K562 (cell line): Measurements from ENCODE around the gene MYADM. TPM values are rescaled to one million over a fixed set of nuclear protein-coding genes. Genes with fewer than 3 reads are reported as not detected.

ENCODE experiments used
- ATAC-seq: fragments of 200-7000 bp; cut with Tn5 transposase; 3 replicates; pipeline ENCODE4 v1.9.1; 2020; ENCODE audit warnings: moderate library complexity
- BruUV-seq: library from RNA; stranded (reverse); fragments of 400-500 nt; replicated peaks from 2 replicates; lab custom pipeline; 2021; lab: Mats Ljungman, UMichigan
- CTCF ChIA-PET: fragments of 300-600 bp; formaldehyde crosslinking; extraction: SDS; loops from one replicate; lab custom pipeline; 2021; ENCODE audit warnings: low intra/inter-chr PET ratio; lab: Yijun Ruan, JAX
- POLR2A ChIA-PET: fragments of 300-600, 350-650 bp; sonication (Branson Sonifier 250); formaldehyde crosslinking; extraction: SDS; loops from one replicate; lab custom pipeline; 2021; ENCODE audit warnings: antibody characterized with exemption, inconsistent platforms; lab: Yijun Ruan, JAX
- DNase-seq, 4 experiments: peaks; one replicate each; pipeline versions ENCODE4 v3.0.0 to v3.0.0-alpha.2; 2011 to 2018; ENCODE audit warnings: low spot score in 3 of 4, mixed read lengths in 3 of 4; ENCODE audit errors: extremely low read depth in 1 of 4
- FAIRE-seq: peaks from 2 replicates; lab custom pipeline; 2011; peaks lifted over from hg19 to GRCh38; lab: Jason Lieb, UNC
- H2AFZ ChIP-seq: 2 replicates; pipeline ENCODE4 v1.6.0; 2011; ENCODE audit warnings: low read depth, low read length, control low read depth, inconsistent platforms
- H3K27ac ChIP-seq: fragments of 200-600 bp; 3 replicates; pipeline ENCODE4 v1.8.0; 2011; ENCODE audit warnings: low read depth, mild to moderate bottlenecking, control low read depth, inconsistent platforms, low read length, moderate library complexity, mixed read lengths; ENCODE audit errors: extremely low read depth
- H3K27me3 ChIP-seq, 2 experiments: fragments of 300-600 bp in 1 of 2; 2 replicates in 1 of 2; 3 replicates in 1 of 2; pipeline versions ENCODE4 v1.6.0 to v1.8.0; 2011; ENCODE audit warnings: inconsistent platforms in 2 of 2, low read length in 2 of 2, mild to moderate bottlenecking in 1 of 2, mixed read lengths in 1 of 2, moderate library complexity in 1 of 2; ENCODE audit not compliant: control insufficient read depth in 2 of 2, insufficient read depth in 2 of 2
- H3K36me3 ChIP-seq: fragments of 300-600 bp; 3 replicates; pipeline ENCODE4 v1.8.0; 2011; ENCODE audit warnings: mild to moderate bottlenecking, low read length, inconsistent platforms; ENCODE audit not compliant: control insufficient read depth, insufficient read depth
- H3K4me1 ChIP-seq, 2 experiments: fragments of 200-600 bp in 1 of 2; replicated peaks in 1 of 2; 2 replicates in 1 of 2; 3 replicates in 1 of 2; pipeline versions ENCODE4 v1.5.1 to v1.8.0; 2011; ENCODE audit warnings: inconsistent platforms in 2 of 2, low read length in 2 of 2, mild to moderate bottlenecking in 1 of 2, mixed read lengths in 1 of 2, moderate library complexity in 1 of 2; ENCODE audit not compliant: control insufficient read depth in 2 of 2, insufficient read depth in 2 of 2
- H3K4me2 ChIP-seq: 2 replicates; pipeline ENCODE4 v1.6.1; 2011; ENCODE audit warnings: low read length, control low read depth, inconsistent platforms, mixed read lengths; ENCODE audit not compliant: insufficient read depth
- H3K4me3 ChIP-seq: fragments of 200-600 bp; sonication (generic), shearing (Covaris generic); 2 replicates; pipeline ENCODE4 v1.5.1; 2016; ENCODE audit warnings: control low read depth, inconsistent platforms
- H3K79me2 ChIP-seq: fragments of 200-600 bp; 3 replicates; pipeline ENCODE4 v1.8.0; 2011; ENCODE audit warnings: low read length, inconsistent platforms; ENCODE audit not compliant: control insufficient read depth, insufficient read depth
- H3K9ac ChIP-seq, 2 experiments: 2 replicates each; pipeline versions ENCODE4 v1.6.0 to v1.6.1; 2011; ENCODE audit warnings: low read depth in 2 of 2, low read length in 2 of 2, control low read depth in 1 of 2, inconsistent platforms in 1 of 2, mild to moderate bottlenecking in 1 of 2, mixed read lengths in 1 of 2; ENCODE audit not compliant: insufficient read depth in 1 of 2
- H3K9me1 ChIP-seq: one replicate; pipeline ENCODE4 v1.6.0; 2011; ENCODE audit warnings: inconsistent platforms, mild to moderate bottlenecking, low read length, moderate library complexity; ENCODE audit not compliant: control insufficient read depth, insufficient read depth
- H3K9me3 ChIP-seq: replicated peaks from 2 replicates; pipeline ENCODE4 v1.5.1; 2011; ENCODE audit warnings: low read depth, low read length, inconsistent platforms; ENCODE audit not compliant: control insufficient read depth, insufficient read depth
- H4K20me1 ChIP-seq: replicated peaks from 2 replicates; pipeline ENCODE4 v1.6.1; 2011; ENCODE audit warnings: low read length, inconsistent platforms, mixed read lengths; ENCODE audit not compliant: control insufficient read depth, insufficient read depth
- ADNP ChIP-seq: fragments of 200-800 bp; sonication (Bioruptor generic); IDR thresholded peaks from 2 replicates; pipeline ENCODE4 v1.6.1; 2016; ENCODE audit warnings: missing genetic modification characterization, missing compliant biosample characterization
- BCOR ChIP-seq: fragments of 450-650 bp; IDR thresholded peaks from 2 replicates; pipeline ENCODE4 v1.6.1; 2016
- GATAD2A ChIP-seq: fragments of 450-650 bp; IDR thresholded peaks from 2 replicates; pipeline ENCODE4 v1.6.1; 2017
- KDM1A ChIP-seq, 2 experiments: fragments of 450-650 bp; IDR thresholded peaks; 2 replicates each; pipeline ENCODE4 v1.6.1; 2016; ENCODE audit warnings: mild to moderate bottlenecking in 2 of 2
- MTA2 ChIP-seq: fragments of 450-650 bp; IDR thresholded peaks from 2 replicates; pipeline ENCODE4 v1.6.1; 2016; ENCODE audit warnings: low read depth
- RBM25 ChIP-seq: fragments of 200-400 bp; formaldehyde crosslinking; IDR thresholded peaks from 2 replicates; pipeline ENCODE4 v1.6.1; 2018; ENCODE audit warnings: low read length, low read depth, moderate library complexity; ENCODE audit not compliant: severe bottlenecking
- SREBF2 ChIP-seq: sonication (generic); formaldehyde crosslinking; IDR thresholded peaks from 2 replicates; pipeline ENCODE4 v1.4.0; 2020; ENCODE audit warnings: mild to moderate bottlenecking, missing genetic modification reagents
- TAF9B ChIP-seq: fragments of 450-650 bp; IDR thresholded peaks from 2 replicates; pipeline ENCODE4 v1.6.1; 2018; ENCODE audit warnings: mild to moderate bottlenecking; ENCODE audit not compliant: partially characterized antibody
- ZFP36 ChIP-seq: fragments of 150-350 bp; IDR thresholded peaks from 2 replicates; pipeline ENCODE4 v1.6.1; 2018; ENCODE audit warnings: low read length, low read depth; ENCODE audit not compliant: partially characterized antibody
- ZKSCAN8 ChIP-seq: fragments of 200-800 bp; sonication (Bioruptor generic); IDR thresholded peaks from 2 replicates; pipeline ENCODE4 v1.6.1; 2016; ENCODE audit warnings: missing genetic modification characterization, missing compliant biosample characterization
- ZNF347 ChIP-seq: fragments of 450-650 bp; formaldehyde crosslinking; IDR thresholded peaks from 2 replicates; pipeline ENCODE4 v1.4.0; 2020; ENCODE audit warnings: low read depth, mild to moderate bottlenecking, moderate library complexity
- WGBS: fragments of 100-300 bp; shearing (Covaris generic); methylation state at CpG from one replicate; pipeline ENCODE4 v1.1.6; 2016; ENCODE audit warnings: low coverage, mixed read lengths; ENCODE audit not compliant: insufficient coverage; ENCODE audit errors: missing lambda C conversion rate; 5-methylcytosine and 5-hydroxymethylcytosine counted together
- in situ Hi-C: fragments of 300-500 bp; cut with MboI; formaldehyde crosslinking; loops from 4 replicates; pipeline ENCODE4 v1.15.0; 2018; ENCODE audit warnings: inconsistent platforms, mixed read lengths
- intact Hi-C: fragments of 100-400 bp; cut with micrococcal nuclease; formaldehyde crosslinking; loops from 2 replicates; pipeline ENCODE4 v1.14.2; 2022
- polyA plus RNA-seq, 8 experiments: library from polyadenylated mRNA; depleted of rRNA in 4 of 8; stranded (reverse) in 5 of 8; unstranded in 3 of 8; fragments of >200 nt; fragmentation: Nextera tagmentation in 2 of 8; fragmentation: Illumina TruSeq in 1 of 8; extraction: Ambion mirVana in 2 of 8; extraction: Trizol in 1 of 8; gene quantifications; 2 replicates each; pipeline versions ENCODE4 v1.2.1 to v1.2.3, GENCODE V29; 2011 to 2014; ENCODE audit warnings: inconsistent platforms in 1 of 8, missing spikeins in 1 of 8
- total RNA-seq, 7 experiments: library from RNA; depleted of rRNA in 6 of 7; stranded (reverse); fragments of >200 nt in 6 of 7; fragmentation: Illumina TruSeq in 2 of 7; extraction: Trizol in 2 of 7; gene quantifications; 2 replicates each; pipeline versions ENCODE4 v1.2.1 to v1.2.3, GENCODE V29; 2011 to 2021; ENCODE audit warnings: low replicate concordance in 1 of 7
- TF ChIP-seq, protein P1 (sequence below): fragments of 450-650 bp; formaldehyde crosslinking; IDR thresholded peaks from 2 replicates; pipeline ENCODE4 v1.4.0; 2020; ENCODE audit warnings: mild to moderate bottlenecking, moderate library complexity
- TF ChIP-seq, protein P2 (sequence below): sonication (generic); formaldehyde crosslinking; IDR thresholded peaks from 2 replicates; pipeline ENCODE4 v1.8.1; 2023; ENCODE audit warnings: mild to moderate bottlenecking, missing genetic modification reagents, moderate library complexity
- TF ChIP-seq, protein P3 (sequence below), 3 experiments: fragments of 200-800 bp in 1 of 3; sonication (Bioruptor generic) in 1 of 3; sonication (generic) in 1 of 3; formaldehyde crosslinking in 1 of 3; IDR thresholded peaks; 2 replicates each; pipeline versions ENCODE4 v1.6.1 to v1.8.0; 2016 to 2022; ENCODE audit warnings: mild to moderate bottlenecking in 2 of 3, missing compliant biosample characterization in 2 of 3, missing genetic modification characterization in 2 of 3, missing genetic modification reagents in 1 of 3
- TF ChIP-seq, protein P4 (sequence below): IDR thresholded peaks from 2 replicates; pipeline ENCODE4 v1.6.1; 2012; ENCODE audit warnings: low read depth, low read length, improper control_type of control experiment, borderline replicate concordance

The MYADM gene
- total and polyA plus RNA-seq, 9 of the 15 experiments (the other 6 are each of a cell fraction or from before 2014, with no cell fraction given): 4.5 to 70.3 (median 14.4) TPM

DNA sequence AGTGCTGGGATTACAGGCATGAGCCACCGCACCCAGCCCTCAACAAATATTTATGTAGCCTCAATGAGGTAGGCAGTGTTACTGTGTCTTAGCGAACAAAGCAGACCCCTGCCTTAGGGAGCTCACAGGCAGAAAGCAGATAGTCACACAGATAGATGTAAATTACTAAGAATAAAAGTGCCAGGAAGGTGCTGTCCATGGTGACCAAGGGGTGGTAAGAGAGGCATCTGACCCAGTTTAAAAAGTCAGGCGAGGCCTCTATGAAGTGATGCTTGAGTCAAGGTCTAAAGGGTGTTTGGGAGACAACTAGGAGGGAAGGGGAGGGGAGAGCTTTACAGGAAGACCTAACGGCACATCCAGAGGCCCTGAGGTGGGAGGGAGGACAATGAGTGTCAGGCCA is 29.0 kb downstream of the MYADM start (continued):
- TF ChIP-seq, protein P1, sequence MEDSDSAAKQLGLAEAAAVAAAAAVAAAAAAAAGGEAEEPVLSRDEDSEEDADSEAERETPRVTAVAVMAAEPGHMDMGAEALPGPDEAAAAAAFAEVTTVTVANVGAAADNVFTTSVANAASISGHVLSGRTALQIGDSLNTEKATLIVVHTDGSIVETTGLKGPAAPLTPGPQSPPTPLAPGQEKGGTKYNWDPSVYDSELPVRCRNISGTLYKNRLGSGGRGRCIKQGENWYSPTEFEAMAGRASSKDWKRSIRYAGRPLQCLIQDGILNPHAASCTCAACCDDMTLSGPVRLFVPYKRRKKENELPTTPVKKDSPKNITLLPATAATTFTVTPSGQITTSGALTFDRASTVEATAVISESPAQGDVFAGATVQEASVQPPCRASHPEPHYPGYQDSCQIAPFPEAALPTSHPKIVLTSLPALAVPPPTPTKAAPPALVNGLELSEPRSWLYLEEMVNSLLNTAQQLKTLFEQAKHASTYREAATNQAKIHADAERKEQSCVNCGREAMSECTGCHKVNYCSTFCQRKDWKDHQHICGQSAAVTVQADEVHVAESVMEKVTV (CRISPR knock-in tag): no peak

DNA sequence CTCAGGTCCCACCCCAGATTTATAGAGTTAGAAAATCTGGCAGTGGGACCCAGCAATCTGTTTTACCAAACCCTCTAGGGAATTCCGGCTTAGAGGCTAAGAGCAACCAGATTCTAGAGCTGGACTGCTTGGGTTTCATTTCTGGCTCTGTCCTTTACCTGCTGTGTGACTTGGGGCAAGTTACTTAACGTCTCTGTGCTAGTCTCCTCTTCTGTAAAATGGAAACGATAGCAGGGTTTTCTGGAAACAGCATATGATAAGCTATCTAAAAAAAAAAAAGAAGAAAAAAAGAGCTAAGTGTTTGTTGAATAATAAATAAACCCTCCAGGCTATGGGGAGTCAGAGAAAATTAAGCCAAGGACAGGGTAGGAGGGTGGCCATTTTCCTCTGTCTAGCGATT is 29.8 kb downstream of the MYADM start:
- ATAC-seq: no peak
- H3K27ac ChIP-seq: no peak overlapping the region
- no peaks in the 10 kb centered on the region for H3K36me3 ChIP-seq
- no peak for DNase-seq
- no peak overlapping the region for H3K4me2 ChIP-seq
- FAIRE-seq: no peak
- ChIA-PET CTCF (no interaction called here), POLR2A (interaction anchor here (0.5 kb wide), 1 partner anchor 14 kb away, joined by 3 read pairs; no protein-coding TSS in a partner anchor)
- no peaks in the 10 kb centered on the region for H3K9me3 ChIP-seq
- no peak overlapping the region for H2AFZ ChIP-seq
- no peaks in the 10 kb centered on the region for H3K79me2 ChIP-seq
- H3K9me1 ChIP-seq: no peaks in the 10 kb centered on the region
- WGBS: 4% methylated on average over 4 of the region's 4 CpGs
- peaks cover 6% of the 10 kb centered on the region; the same call in 1 of the 2 replicates for H4K20me1 ChIP-seq
- H3K4me3 ChIP-seq: no peak overlapping the region
- H3K4me1 ChIP-seq: peaks cover 3 to 16% of the 10 kb centered on the region in 2 experiments; a peak in 3 of 5 replicates
- no TSS peak for BruUV-seq
- in situ Hi-C loops: no loop called here
- H3K9ac ChIP-seq: no peak overlapping the region
- intact Hi-C loops: no loop called here
- H3K27me3 ChIP-seq: peaks cover 3 to 52% of the 10 kb centered on the region in 2 experiments; a peak in 3 of 5 replicates
- TF ChIP-seq MTA2 (no peak), BCOR (peak; percentile 83), KDM1A (IDR thresholded peaks at IDR 0.05) (no peak), ZKSCAN8 (CRISPR knock-in tag) (no peak), ADNP (tag) (no peak), TAF9B (no peak), ZFP36 (peak; percentile 84), RBM25 (peak; percentile 94), ZNF347 (CRISPR knock-in tag) (no peak), GATAD2A (no peak), SREBF2 (CRISPR knock-in tag) (no peak)
- TF ChIP-seq, protein P2, sequence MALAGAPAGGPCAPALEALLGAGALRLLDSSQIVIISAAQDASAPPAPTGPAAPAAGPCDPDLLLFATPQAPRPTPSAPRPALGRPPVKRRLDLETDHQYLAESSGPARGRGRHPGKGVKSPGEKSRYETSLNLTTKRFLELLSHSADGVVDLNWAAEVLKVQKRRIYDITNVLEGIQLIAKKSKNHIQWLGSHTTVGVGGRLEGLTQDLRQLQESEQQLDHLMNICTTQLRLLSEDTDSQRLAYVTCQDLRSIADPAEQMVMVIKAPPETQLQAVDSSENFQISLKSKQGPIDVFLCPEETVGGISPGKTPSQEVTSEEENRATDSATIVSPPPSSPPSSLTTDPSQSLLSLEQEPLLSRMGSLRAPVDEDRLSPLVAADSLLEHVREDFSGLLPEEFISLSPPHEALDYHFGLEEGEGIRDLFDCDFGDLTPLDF (CRISPR knock-in tag): no peak
- TF ChIP-seq, protein P3, sequence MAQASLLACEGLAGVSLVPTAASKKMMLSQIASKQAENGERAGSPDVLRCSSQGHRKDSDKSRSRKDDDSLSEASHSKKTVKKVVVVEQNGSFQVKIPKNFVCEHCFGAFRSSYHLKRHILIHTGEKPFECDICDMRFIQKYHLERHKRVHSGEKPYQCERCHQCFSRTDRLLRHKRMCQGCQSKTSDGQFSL (CRISPR knock-in tag; IDR thresholded peaks at IDR 0.05): no peak
- TF ChIP-seq, protein P3 (tag; IDR thresholded peaks at IDR 0.05): no peak
- TF ChIP-seq, protein P4, sequence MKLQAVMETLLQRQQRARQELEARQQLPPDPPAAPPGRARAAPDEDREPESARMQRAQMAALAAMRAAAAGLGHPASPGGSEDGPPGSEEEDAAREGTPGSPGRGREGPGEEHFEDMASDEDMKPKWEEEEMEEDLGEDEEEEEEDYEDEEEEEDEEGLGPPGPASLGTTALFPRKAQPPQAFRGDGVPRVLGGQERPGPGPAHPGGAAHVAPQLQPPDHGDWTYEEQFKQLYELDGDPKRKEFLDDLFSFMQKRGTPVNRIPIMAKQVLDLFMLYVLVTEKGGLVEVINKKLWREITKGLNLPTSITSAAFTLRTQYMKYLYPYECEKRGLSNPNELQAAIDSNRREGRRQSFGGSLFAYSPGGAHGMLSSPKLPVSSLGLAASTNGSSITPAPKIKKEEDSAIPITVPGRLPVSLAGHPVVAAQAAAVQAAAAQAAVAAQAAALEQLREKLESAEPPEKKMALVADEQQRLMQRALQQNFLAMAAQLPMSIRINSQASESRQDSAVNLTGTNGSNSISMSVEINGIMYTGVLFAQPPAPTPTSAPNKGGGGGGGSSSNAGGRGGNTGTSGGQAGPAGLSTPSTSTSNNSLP: no peak
